Astrocyte of the spinal cord (primary cell): ENCODE results near the gene SLC35G2.
"Not testable (repeated sequence)": the region's sequence is repeated elsewhere in the genome, so short reads cannot be mapped to it uniquely, and the experiment has no call there.

Experiments used
- DNase-seq: peaks from one replicate; pipeline ENCODE4 v3.0.0; 2011; ENCODE audit warnings: low read depth, low spot score
- H3K4me3 ChIP-seq: 2 replicates; pipeline ENCODE4 v1.5.1; 2011; ENCODE audit warnings: low read depth, mild to moderate bottlenecking, low read length, moderate library complexity
- in situ Hi-C: cut with HindIII; loops from 2 replicates; pipeline ENCODE4 v1.10.0; 2017; ENCODE audit warnings: low sequenced_read_pairs
- TF ChIP-seq, protein P1 (sequence below): IDR thresholded peaks from 2 replicates; pipeline ENCODE4 v1.5.1; 2012; ENCODE audit warnings: low read depth, mild to moderate bottlenecking, low read length, inconsistent platforms

Gene SLC35G2

DNA sequence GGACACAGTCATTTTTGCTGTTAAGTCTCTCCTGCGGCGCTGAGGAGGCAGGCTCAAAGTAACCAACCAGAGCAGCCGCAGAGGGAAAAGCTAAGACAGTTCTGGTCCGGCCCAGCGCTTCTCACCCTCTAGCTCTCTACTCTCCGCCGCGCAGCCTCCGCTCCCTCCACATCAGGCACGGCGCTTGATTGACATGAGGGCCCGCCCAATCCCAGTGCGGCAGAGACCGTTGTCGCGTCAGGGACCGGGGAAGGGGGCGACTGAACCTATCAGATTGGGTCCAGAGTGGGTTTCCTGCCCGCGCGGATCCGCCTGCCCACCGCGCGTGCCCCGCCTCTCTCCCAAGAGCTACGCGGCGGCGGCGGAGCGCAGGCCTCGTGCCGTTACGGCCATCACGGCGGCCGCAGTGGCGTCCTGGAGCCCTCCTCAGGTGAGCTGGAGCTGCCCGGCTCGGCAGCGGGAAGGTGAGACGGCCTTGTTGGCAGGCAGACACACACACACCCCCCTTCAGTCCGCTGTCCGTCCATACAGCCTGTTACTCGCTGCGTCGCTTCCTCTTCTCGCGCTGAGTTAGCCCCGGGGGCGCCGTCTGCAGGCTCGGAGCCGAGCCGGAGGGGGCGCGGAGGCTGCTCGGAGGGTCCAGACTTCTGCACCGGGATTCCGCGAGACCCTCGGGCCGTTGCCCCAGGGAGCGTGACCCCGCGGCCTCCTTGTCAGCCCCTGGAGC lies 43.1 kb downstream of the SLC35G2 start, which contains the start of gene NCK1:
Gene NCK1 (plus strand): TSS at position 319 of the 727 bp plus-strand sequence. CDS start 65,794 bp downstream, outside the sequence.
- DNase-seq = peak; percentile 99
- H3K4me3 ChIP-seq = peak within 1 kb of the TSS; percentile 82
- TF ChIP-seq, protein P1, sequence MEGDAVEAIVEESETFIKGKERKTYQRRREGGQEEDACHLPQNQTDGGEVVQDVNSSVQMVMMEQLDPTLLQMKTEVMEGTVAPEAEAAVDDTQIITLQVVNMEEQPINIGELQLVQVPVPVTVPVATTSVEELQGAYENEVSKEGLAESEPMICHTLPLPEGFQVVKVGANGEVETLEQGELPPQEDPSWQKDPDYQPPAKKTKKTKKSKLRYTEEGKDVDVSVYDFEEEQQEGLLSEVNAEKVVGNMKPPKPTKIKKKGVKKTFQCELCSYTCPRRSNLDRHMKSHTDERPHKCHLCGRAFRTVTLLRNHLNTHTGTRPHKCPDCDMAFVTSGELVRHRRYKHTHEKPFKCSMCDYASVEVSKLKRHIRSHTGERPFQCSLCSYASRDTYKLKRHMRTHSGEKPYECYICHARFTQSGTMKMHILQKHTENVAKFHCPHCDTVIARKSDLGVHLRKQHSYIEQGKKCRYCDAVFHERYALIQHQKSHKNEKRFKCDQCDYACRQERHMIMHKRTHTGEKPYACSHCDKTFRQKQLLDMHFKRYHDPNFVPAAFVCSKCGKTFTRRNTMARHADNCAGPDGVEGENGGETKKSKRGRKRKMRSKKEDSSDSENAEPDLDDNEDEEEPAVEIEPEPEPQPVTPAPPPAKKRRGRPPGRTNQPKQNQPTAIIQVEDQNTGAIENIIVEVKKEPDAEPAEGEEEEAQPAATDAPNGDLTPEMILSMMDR = peak; percentile 21
- in situ Hi-C loops = no loop called here

DNA sequence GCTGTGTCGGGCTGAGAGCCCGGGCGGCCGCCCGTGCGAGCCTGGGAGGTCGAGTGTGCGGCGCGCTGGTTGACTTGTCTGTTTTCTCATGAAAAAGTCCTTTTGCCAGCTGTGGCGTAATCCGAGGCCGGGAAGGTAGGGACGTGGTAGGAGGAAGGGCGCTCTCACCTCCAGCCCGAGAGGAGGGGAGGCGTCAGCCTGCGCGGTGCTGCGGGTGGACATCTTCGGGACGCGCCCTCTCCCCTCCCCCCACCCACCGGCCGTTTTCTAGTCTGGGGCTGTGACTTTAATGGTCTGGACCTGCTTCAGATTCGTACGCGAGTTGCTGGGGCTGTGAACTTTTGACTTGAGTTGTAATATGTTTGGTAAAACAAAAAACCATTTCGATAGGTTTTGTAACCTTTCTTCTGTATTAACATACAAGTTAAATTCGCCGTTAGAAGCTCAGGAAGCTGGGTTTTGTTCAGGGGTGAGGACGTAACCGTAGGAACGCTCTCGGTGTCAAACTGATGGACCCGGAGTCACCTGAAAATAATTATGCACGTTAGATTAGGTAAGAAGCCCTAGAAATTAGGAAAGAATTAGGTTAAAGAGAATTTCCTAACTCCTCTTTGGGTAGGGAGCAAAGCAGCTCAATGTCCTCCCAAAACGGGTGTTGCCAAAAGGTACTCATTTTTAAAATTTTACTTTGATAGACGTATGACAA lies 43.8 kb downstream of the SLC35G2 start:
- H3K4me3 ChIP-seq = peak overlapping the region; percentile 82
- DNase-seq = peak; percentile 71
- TF ChIP-seq, protein P1 = no peak
- in situ Hi-C loops = no loop called here

DNA sequence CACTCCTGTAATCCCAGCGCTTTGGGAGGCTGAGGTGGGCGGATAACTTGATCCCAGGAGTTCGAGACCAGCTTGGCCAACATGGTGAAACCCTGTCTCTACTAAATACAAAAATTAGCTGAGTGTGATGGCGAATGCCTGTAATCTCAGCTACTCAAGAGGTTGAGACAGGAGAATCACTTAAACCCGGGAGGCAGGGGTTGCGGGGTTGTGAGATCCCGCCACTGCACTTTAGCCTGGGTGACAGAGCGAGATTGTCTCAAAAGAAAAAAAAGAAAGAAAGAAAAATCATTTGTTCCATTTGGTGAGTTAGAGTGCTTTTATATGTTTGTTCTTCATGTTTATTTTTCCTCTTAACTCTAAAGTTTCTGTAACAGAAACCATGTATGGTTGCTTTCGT lies 50.4 kb downstream of the SLC35G2 start:
- in situ Hi-C loops = no loop called here
- TF ChIP-seq, protein P1 = no peak
- H3K4me3 ChIP-seq = no peak overlapping the region
- no peak for DNase-seq

DNA sequence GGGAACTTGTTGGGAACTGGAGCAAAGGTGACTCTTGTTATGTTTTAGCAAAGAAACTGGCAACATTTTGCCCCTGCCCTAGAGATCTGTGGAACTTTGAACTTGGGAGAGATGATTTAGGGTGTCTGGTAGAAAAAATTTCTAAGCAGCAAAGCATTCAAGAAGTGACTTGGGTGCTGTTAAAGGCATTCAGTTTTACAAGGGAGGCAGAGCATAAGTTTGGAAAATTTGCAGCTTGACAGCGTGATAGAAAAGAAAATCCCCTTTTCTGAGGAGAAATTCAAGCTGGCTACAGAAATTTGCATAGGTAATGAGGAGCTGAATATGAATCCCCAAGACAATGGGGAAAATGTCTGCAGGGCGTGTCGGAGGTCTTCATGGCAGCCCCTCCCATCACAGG lies 53.3 kb downstream of the SLC35G2 start:
- in situ Hi-C loops, H3K4me3 ChIP-seq, DNase-seq: not testable (repeated sequence)

DNA sequence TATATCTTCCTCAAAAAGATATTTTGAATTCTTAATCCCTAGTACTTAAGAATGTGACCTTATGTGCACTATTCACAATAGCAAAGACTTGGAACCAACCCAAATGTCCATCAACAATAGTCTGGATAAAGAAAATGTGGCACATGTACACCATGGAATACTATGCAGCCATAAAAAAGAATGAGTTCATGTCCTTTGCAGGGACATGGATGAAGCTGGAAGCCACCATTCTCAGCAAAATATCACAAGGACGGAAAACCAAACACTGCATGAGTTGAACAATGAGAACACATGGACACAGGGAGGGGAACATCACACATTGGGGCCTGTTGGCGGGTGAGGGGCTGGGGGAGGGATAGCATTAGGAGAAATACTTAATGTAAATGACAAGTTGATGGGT lies 60.6 kb downstream of the SLC35G2 start:
- H3K4me3 ChIP-seq, DNase-seq, in situ Hi-C loops: not testable (repeated sequence)

DNA sequence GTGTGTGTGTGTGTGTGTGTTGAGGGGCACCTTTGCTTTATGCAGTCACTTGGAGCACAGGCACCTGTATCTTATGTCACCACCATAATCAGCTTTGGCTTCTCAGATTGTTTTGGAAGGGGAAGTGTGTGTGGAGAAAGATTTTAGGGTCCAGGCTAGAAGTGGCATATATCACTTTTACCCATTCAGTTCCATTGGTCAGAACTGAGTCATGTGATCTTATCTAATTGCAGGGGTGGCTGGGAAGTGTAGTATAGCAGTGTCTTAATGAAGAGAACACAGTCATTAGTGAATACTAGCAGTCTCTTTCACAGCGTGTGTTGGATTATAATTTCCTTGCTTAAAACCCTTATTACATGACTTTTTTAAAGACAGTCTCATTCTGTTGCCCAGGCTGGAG lies 63.6 kb downstream of the SLC35G2 start:
- TF ChIP-seq, protein P1 = no peak
- in situ Hi-C loops = no loop called here
- no peak for DNase-seq
- H3K4me3 ChIP-seq = no peak overlapping the region

DNA sequence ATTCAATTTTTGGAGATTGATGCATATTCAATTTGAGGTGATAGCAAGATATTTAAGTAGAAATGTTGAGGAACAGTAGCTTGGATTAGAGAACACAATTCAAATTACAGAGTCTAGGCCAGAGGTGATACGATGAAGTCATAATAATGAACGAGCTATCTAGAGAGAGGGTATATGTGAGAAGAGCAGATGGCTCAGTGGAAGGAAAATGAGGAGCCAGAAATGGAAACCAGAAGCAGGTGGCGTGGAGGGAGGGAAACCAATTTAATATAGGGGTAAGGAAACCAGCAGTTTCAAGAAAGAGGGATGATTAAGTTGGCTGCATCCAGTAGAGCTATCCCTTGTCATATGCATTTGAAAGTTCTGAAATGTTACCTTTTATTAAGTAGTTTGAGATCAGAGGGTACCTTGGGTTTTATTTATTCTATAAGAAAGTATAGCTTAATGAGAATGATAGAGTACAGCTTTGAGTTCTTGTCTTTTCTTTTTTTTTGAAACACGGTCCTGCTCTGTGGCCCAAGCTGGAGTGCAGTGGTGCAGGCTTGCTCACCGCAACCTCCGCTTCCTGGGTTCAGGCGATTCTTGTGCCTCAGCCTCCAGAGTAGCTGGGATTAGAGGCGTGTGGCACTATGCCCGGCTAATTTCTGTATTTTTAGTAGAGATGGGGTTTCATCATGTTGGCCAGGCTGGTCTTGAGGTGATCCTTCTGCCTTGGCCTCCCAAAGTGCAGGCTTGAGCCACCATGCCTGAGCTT lies 65.2 kb downstream of the SLC35G2 start:
- TF ChIP-seq, protein P1 = no peak
- DNase-seq = no peak
- in situ Hi-C loops = no loop called here
- H3K4me3 ChIP-seq = no peak overlapping the region
